Anterior cingulate cortex (tissue), 58 donors: Measurements from ENCODE around the gene TKT.

Source experiments
- DNase-seq, 58 donors: peaks; one replicate each; lab custom pipeline; 2025; lab: John Stamatoyannopoulos, UW

TKT gene

GRCh38 chr3:53226841-53227407 lies 28.9 kb downstream of the TKT start:
- DNase-seq, result no peak

GRCh38 chr3:53226142-53226840 lies 29.5 kb downstream of the TKT start:
- no peak for DNase-seq

- DNase-seq, result no peak
Observed at GRCh38 chr3:53225651-53226050, 30.2 kb downstream of the TKT start.

- no peak for DNase-seq
Observed at GRCh38 chr3:53225181-53225580, 30.6 kb downstream of the TKT start.

GRCh38 chr3:53224536-53224935 lies 31.3 kb downstream of the TKT start:
- no peak for DNase-seq

- no peak for DNase-seq
Observed at GRCh38 chr3:53224026-53224425, 31.8 kb downstream of the TKT start.

GRCh38 chr3:53223541-53223966 lies 32.3 kb downstream of the TKT start:
- DNase-seq, result no peak

- DNase-seq, result no peak
Observed at GRCh38 chr3:53223025-53223424, 32.8 kb downstream of the TKT start.

- no peak for DNase-seq
Observed at GRCh38 chr3:53222183-53222901, 33.5 kb downstream of the TKT start.

GRCh38 chr3:53221827-53222182 lies 34.0 kb downstream of the TKT start:
- DNase-seq, result no peak

GRCh38 chr3:53221345-53221744 lies 34.5 kb downstream of the TKT start:
- no peak for DNase-seq

GRCh38 chr3:53219895-53220483 lies 35.8 kb downstream of the TKT start:
- DNase-seq, result peak in 53 of 58 donors; percentile 21 to 85 (median 67)

- no peak for DNase-seq
Observed at GRCh38 chr3:53218131-53218530, 37.7 kb downstream of the TKT start.

GRCh38 chr3:53217175-53217574 lies 38.6 kb downstream of the TKT start:
- no peak for DNase-seq

GRCh38 chr3:53216723-53217122 lies 39.1 kb downstream of the TKT start:
- DNase-seq, result no peak

GRCh38 chr3:53215816-53216215 lies 40.0 kb downstream of the TKT start:
- DNase-seq, result no peak

- DNase-seq, result no peak
Observed at GRCh38 chr3:53213276-53213675, 42.5 kb downstream of the TKT start.

- DNase-seq, result no peak
Observed at GRCh38 chr3:53211706-53212702, 43.8 kb downstream of the TKT start.

GRCh38 chr3:53202331-53203015 lies 53.3 kb downstream of the TKT start:
- no peak for DNase-seq
